GM12878 (cell line): ENCODE measurements around the gene H1-8. TPM values are rescaled to one million over a fixed set of nuclear protein-coding genes. Genes with fewer than 3 reads are reported as not detected.

Source experiments
- ATAC-seq: fragments of 200-7000 bp; cut with Tn5 transposase; 3 replicates; pipeline ENCODE4 v1.9.1; 2020; ENCODE audit warnings: mild to moderate bottlenecking, moderate library complexity
- BruUV-seq: library from RNA; stranded (reverse); fragments of 400-500 nt; replicated peaks from 2 replicates; lab custom pipeline; 2021; lab: Mats Ljungman, UMichigan
- CTCF ChIA-PET: fragments of 300-600 bp; sonication (Branson Sonifier 250); formaldehyde crosslinking; extraction: SDS; loops from one replicate; lab custom pipeline; 2021; ENCODE audit warnings: inconsistent platforms; lab: Yijun Ruan, JAX
- POLR2A ChIA-PET: fragments of 350-600 bp; formaldehyde crosslinking; extraction: SDS; loops from one replicate; lab custom pipeline; 2021; ENCODE audit warnings: inconsistent platforms; lab: Charles Lee
- RAD21 ChIA-PET: fragments of 300-600 bp; sonication (Branson Sonifier 250); formaldehyde crosslinking; loops from one replicate; lab custom pipeline; 2023; ENCODE audit warnings: antibody characterized with exemption; ENCODE audit not compliant: unreplicated experiment; lab: Charles Lee
- SMC1A ChIA-PET: fragments of 300-600 bp; sonication (Branson Sonifier 250); formaldehyde crosslinking; loops from one replicate; lab custom pipeline; 2023; ENCODE audit not compliant: unreplicated experiment, uncharacterized antibody; lab: Charles Lee
- DNase-seq: peaks from one replicate; pipeline ENCODE4 v3.0.0-alpha.2; 2011; ENCODE audit warnings: low read depth, low spot score
- FAIRE-seq: peaks from 3 replicates; lab custom pipeline; 2011; peaks lifted over from hg19 to GRCh38; lab: Jason Lieb, UNC
- H2AFZ ChIP-seq: 2 replicates; pipeline ENCODE4 v1.6.0; 2011; ENCODE audit warnings: low read depth, low read length, control low read depth; ENCODE audit not compliant: control insufficient read depth
- H3K27ac ChIP-seq: 2 replicates; pipeline ENCODE4 v1.5.1; 2011; ENCODE audit warnings: control low read depth; ENCODE audit not compliant: control insufficient read depth, insufficient read depth
- H3K27me3 ChIP-seq, 2 experiments: replicated peaks in 1 of 2; 2 replicates each; pipeline versions ENCODE4 v1.6.0 to v1.6.1; 2011; ENCODE audit warnings: low read length in 1 of 2; ENCODE audit not compliant: control insufficient read depth in 2 of 2, insufficient read depth in 2 of 2
- H3K36me3 ChIP-seq, 2 experiments: 2 replicates each; pipeline ENCODE4 v1.5.1; 2011; ENCODE audit warnings: low read length in 1 of 2; ENCODE audit not compliant: control insufficient read depth in 2 of 2, insufficient read depth in 2 of 2
- H3K4me1 ChIP-seq: 2 replicates; pipeline ENCODE4 v1.6.1; 2011; ENCODE audit warnings: mild to moderate bottlenecking, low read length, moderate library complexity, mixed read lengths; ENCODE audit not compliant: control insufficient read depth, insufficient read depth
- H3K4me2 ChIP-seq: 2 replicates; pipeline ENCODE4 v1.6.0; 2011; ENCODE audit warnings: control low read depth; ENCODE audit not compliant: control insufficient read depth, insufficient read depth
- H3K4me3 ChIP-seq: fragments of 200-600 bp; sonication (generic); 2 replicates; pipeline ENCODE4 v1.5.1; 2016
- H3K79me2 ChIP-seq: 2 replicates; pipeline ENCODE4 v1.6.0; 2011; ENCODE audit warnings: low read length; ENCODE audit not compliant: control insufficient read depth, insufficient read depth
- H3K9ac ChIP-seq: 2 replicates; pipeline ENCODE4 v1.8.0; 2011; ENCODE audit warnings: low read length, control low read depth, mixed read lengths; ENCODE audit not compliant: control insufficient read depth, insufficient read depth
- H3K9me3 ChIP-seq: replicated peaks from 3 replicates; pipeline ENCODE4 v1.5.1; 2011; ENCODE audit warnings: mild to moderate bottlenecking, low read length; ENCODE audit not compliant: control insufficient read depth, insufficient read depth
- H4K20me1 ChIP-seq: 2 replicates; pipeline ENCODE4 v1.6.0; 2011; ENCODE audit not compliant: control insufficient read depth, insufficient read depth
- BHLHE40 ChIP-seq, 2 experiments: fragments of 450-650 bp in 1 of 2; IDR thresholded peaks; 2 replicates each; pipeline ENCODE4 v1.6.1; 2011 to 2017; ENCODE audit warnings: low read depth in 2 of 2, borderline replicate concordance in 1 of 2, improper control_type of control experiment in 1 of 2, low read length in 1 of 2, mild to moderate bottlenecking in 1 of 2
- CBX3 ChIP-seq: fragments of 200-600 bp; sonication (generic); IDR thresholded peaks from 2 replicates; pipeline ENCODE4 v1.6.1; 2016; ENCODE audit warnings: low read depth, borderline replicate concordance
- CBX5 ChIP-seq: sonication (generic); IDR thresholded peaks from 2 replicates; pipeline ENCODE4 v1.6.1; 2016; ENCODE audit warnings: low read depth, moderate library complexity, mild to moderate bottlenecking, inconsistent platforms
- CHD1 ChIP-seq: IDR thresholded peaks from 2 replicates; pipeline ENCODE4 v1.6.1; 2012; ENCODE audit warnings: low read depth, low read length, improper control_type of control experiment
- CHD4 ChIP-seq: fragments of 200-600 bp; sonication (generic); IDR thresholded peaks from 2 replicates; pipeline ENCODE4 v1.6.1; 2016; ENCODE audit warnings: mild to moderate bottlenecking
- EZH2 ChIP-seq: IDR thresholded peaks from 2 replicates; pipeline ENCODE4 v1.6.1; 2012; ENCODE audit warnings: low read depth, mild to moderate bottlenecking, control low read depth, inconsistent platforms, low read length, borderline replicate concordance; ENCODE audit not compliant: control insufficient read depth
- HDGF ChIP-seq: fragments of 450-650 bp; IDR thresholded peaks from 2 replicates; pipeline ENCODE4 v1.6.1; 2016; ENCODE audit warnings: antibody characterized with exemption
- JUND ChIP-seq: IDR thresholded peaks from 2 replicates; pipeline ENCODE4 v1.6.1; 2012; ENCODE audit warnings: low read depth, mild to moderate bottlenecking, low read length, improper control_type of control experiment, moderate library complexity
- MEF2B ChIP-seq: fragments of 450-650 bp; IDR thresholded peaks from 2 replicates; pipeline ENCODE4 v1.6.1; 2018; ENCODE audit warnings: mild to moderate bottlenecking, moderate library complexity; ENCODE audit not compliant: partially characterized antibody, poor library complexity, severe bottlenecking
- NRF1 ChIP-seq: conservative IDR thresholded peaks from 2 replicates; pipeline ENCODE4 v1.6.1; 2011; ENCODE audit warnings: mild to moderate bottlenecking, low read depth, low read length, improper control_type of control experiment
- POLR2A ChIP-seq: IDR thresholded peaks from 2 replicates; pipeline ENCODE4 v1.6.1; 2011; ENCODE audit warnings: low read depth, mild to moderate bottlenecking, low read length
- SREBF2 ChIP-seq: IDR thresholded peaks from 2 replicates; pipeline ENCODE4 v1.6.1; 2012; ENCODE audit warnings: mild to moderate bottlenecking, low read length
- STAT1 ChIP-seq: fragments of 450-650 bp; conservative IDR thresholded peaks from 2 replicates; pipeline ENCODE4 v1.6.1; 2014; ENCODE audit warnings: antibody characterized with exemption, mild to moderate bottlenecking
- WGBS: methylation state at CpG from one replicate; pipeline ENCODE4 v1.1.6; 2016; ENCODE audit warnings: low lambda C conversion rate; ENCODE audit not compliant: insufficient replicate concordance, insufficient coverage; ENCODE audit errors: missing lambda C conversion rate; 5-methylcytosine and 5-hydroxymethylcytosine counted together
- in situ Hi-C: fragments of 300-500 bp; cut with MboI; formaldehyde crosslinking; loops from 9 replicates; pipeline ENCODE4 v1.14.3; 2018; ENCODE audit warnings: mixed read lengths
- intact Hi-C: fragments of 100-400 bp; cut with micrococcal nuclease; formaldehyde crosslinking; loops from one replicate; pipeline ENCODE4 v1.14.2; 2022; ENCODE audit not compliant: unreplicated experiment
- polyA plus RNA-seq, 11 experiments: library from polyadenylated mRNA; depleted of rRNA in 4 of 11; unstranded in 6 of 11; stranded (reverse) in 5 of 11; fragments of >200 nt; fragmentation: Nextera tagmentation in 4 of 11; fragmentation: Illumina TruSeq in 1 of 11; extraction: Ambion mirVana in 4 of 11; extraction: Trizol in 1 of 11; gene quantifications; 1 replicate in 1 of 11; 2 replicates in 10 of 11; pipeline versions ENCODE4 v1.2.1 to v1.2.3, GENCODE V29; 2011 to 2016; ENCODE audit warnings: inconsistent platforms in 2 of 11, missing spikeins in 2 of 11, low read depth in 1 of 11
- total RNA-seq, 4 experiments: library from RNA; depleted of rRNA in 3 of 4; stranded (reverse); fragments of >200 nt in 3 of 4; fragmentation: Illumina TruSeq in 1 of 4; extraction: Trizol in 1 of 4; gene quantifications; 2 replicates each; pipeline versions ENCODE4 v1.2.1 to v1.2.3, GENCODE V29; 2013 to 2021
- TF ChIP-seq, protein P1 (sequence below): fragments of 450-650 bp; IDR thresholded peaks from 2 replicates; pipeline ENCODE4 v1.6.1; 2017; ENCODE audit warnings: mild to moderate bottlenecking

The H1-8 gene
- total and polyA plus RNA-seq, 10 of the 15 experiments (the other 5 are each of a cell fraction or from before 2014, with no cell fraction given) = not detected

GRCh38 chr3:129532261-129532660 is 10.7 kb upstream of the H1-8 start:
- Histone ChIP-seq H3K9ac (no peak overlapping the region), H3K9me3 (no peaks in the 10 kb centered on the region), H2AFZ (no peak overlapping the region), H3K4me3 (no peak overlapping the region), H3K27me3 (no peaks in the 10 kb centered on the region), H3K4me1 (no peaks in the 10 kb centered on the region), H3K36me3 (no peaks in the 10 kb centered on the region), H3K27ac (no peak overlapping the region), H3K4me2 (no peak overlapping the region), H3K79me2 (no peaks in the 10 kb centered on the region)
- SMC1A ChIA-PET = no interaction called here
- no TSS peak for BruUV-seq
- WGBS = 59% methylated on average over 20 of the region's 20 CpGs
- in situ Hi-C loops (no loop called here), intact Hi-C loops (no loop called here)
- DNase-seq (no peak), ATAC-seq (no peak), FAIRE-seq (no peak)
- CTCF ChIA-PET = interaction anchor here (0.9 kb wide), 1 partner anchor 95 kb away, joined by 3 read pairs; no protein-coding TSS in a partner anchor
- POLR2A ChIA-PET = no interaction called here
- RAD21 ChIA-PET = no interaction called here
- TF ChIP-seq MEF2B (no peak), STAT1 (no peak), POLR2A (no peak), EZH2 (no peak), CHD4 (no peak), JUND (no peak), NRF1 (no peak), CHD1 (no peak), CBX3 (no peak), CBX5 (no peak), HDGF (no peak), SREBF2 (no peak), BHLHE40 (IDR thresholded peaks at IDR 0.05; ENCODE audit: borderline replicate concordance in 1 of 2, low read depth in 2 of 2, low read length in 1 of 2) (no peak)
- TF ChIP-seq, protein P1, sequence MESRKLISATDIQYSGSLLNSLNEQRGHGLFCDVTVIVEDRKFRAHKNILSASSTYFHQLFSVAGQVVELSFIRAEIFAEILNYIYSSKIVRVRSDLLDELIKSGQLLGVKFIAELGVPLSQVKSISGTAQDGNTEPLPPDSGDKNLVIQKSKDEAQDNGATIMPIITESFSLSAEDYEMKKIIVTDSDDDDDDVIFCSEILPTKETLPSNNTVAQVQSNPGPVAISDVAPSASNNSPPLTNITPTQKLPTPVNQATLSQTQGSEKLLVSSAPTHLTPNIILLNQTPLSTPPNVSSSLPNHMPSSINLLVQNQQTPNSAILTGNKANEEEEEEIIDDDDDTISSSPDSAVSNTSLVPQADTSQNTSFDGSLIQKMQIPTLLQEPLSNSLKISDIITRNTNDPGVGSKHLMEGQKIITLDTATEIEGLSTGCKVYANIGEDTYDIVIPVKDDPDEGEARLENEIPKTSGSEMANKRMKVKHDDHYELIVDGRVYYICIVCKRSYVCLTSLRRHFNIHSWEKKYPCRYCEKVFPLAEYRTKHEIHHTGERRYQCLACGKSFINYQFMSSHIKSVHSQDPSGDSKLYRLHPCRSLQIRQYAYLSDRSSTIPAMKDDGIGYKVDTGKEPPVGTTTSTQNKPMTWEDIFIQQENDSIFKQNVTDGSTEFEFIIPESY = no peak
- TF ChIP-seq, all 136 proteins: peak for 0
- H4K20me1 ChIP-seq = no peaks in the 10 kb centered on the region
